GM23338 (cell line): Measurements from ENCODE around the gene CDC34. TPM values are rescaled to one million over a fixed set of nuclear protein-coding genes. Genes with fewer than 3 reads are reported as not detected.

ENCODE experiments used
- ATAC-seq: fragments of 200-7000 bp; cut with Tn5 transposase; 3 replicates; pipeline ENCODE4 v1.9.1; 2020
- DNase-seq: peaks from one replicate; pipeline ENCODE4 v3.0.0-alpha.2; 2015; ENCODE audit warnings: low spot score
- H2AFZ ChIP-seq: fragments of 200-600 bp; sonication (generic); 2 replicates; pipeline ENCODE4 v1.8.0; 2016; ENCODE audit warnings: antibody characterized with exemption, mild to moderate bottlenecking, moderate library complexity
- H3F3A ChIP-seq: fragments of 200-600 bp; sonication (generic); replicated peaks from 2 replicates; pipeline ENCODE4 v1.8.0; 2017; ENCODE audit warnings: antibody characterized with exemption, mixed run types, low read depth
- H3K27ac ChIP-seq: fragments of 200-600 bp; sonication (generic); 2 replicates; pipeline ENCODE4 v1.6.1; 2016; ENCODE audit warnings: low read depth
- H3K27me3 ChIP-seq: fragments of 200-600 bp; sonication (generic); 2 replicates; pipeline ENCODE4 v1.8.0; 2016; ENCODE audit warnings: mild to moderate bottlenecking, mixed run types, moderate library complexity; ENCODE audit not compliant: insufficient read depth
- H3K36me3 ChIP-seq: fragments of 200-600 bp; sonication (generic); 2 replicates; pipeline ENCODE4 v1.8.0; 2016; ENCODE audit warnings: mild to moderate bottlenecking; ENCODE audit not compliant: insufficient read depth
- H3K4me1 ChIP-seq: fragments of 200-600 bp; sonication (generic); 2 replicates; pipeline ENCODE4 v1.8.0; 2016; ENCODE audit warnings: mild to moderate bottlenecking, moderate library complexity; ENCODE audit not compliant: insufficient read depth
- H3K4me2 ChIP-seq: fragments of 200-600 bp; sonication (generic); 2 replicates; pipeline ENCODE4 v1.7.1; 2017; ENCODE audit warnings: mixed run types
- H3K4me3 ChIP-seq: fragments of 200-600 bp; sonication (generic); 2 replicates; pipeline ENCODE4 v1.6.1; 2016; ENCODE audit warnings: mixed run types
- H3K79me2 ChIP-seq: fragments of 200-600 bp; sonication (generic); replicated peaks from 2 replicates; pipeline ENCODE4 v1.8.0; 2017; ENCODE audit warnings: mild to moderate bottlenecking; ENCODE audit not compliant: insufficient read depth
- H3K9me2 ChIP-seq: fragments of 200-600 bp; sonication (generic); 2 replicates; pipeline ENCODE4 v1.8.0; 2017; ENCODE audit not compliant: insufficient read depth
- H4K20me1 ChIP-seq: fragments of 200-600 bp; sonication (generic); replicated peaks from 2 replicates; pipeline ENCODE4 v1.8.0; 2017; ENCODE audit warnings: mild to moderate bottlenecking; ENCODE audit not compliant: insufficient read depth
- H3K27ac Mint-ChIP-seq: 2 replicates; pipeline ENCODE4 v1.8.0; 2020; ENCODE audit warnings: inconsistent platforms, mild to moderate bottlenecking, moderate library complexity, mixed read lengths
- H3K27me3 Mint-ChIP-seq: 3 replicates; pipeline ENCODE4 v1.8.0; 2022; ENCODE audit warnings: low read depth, mild to moderate bottlenecking, moderate library complexity, mixed read lengths, inconsistent platforms; ENCODE audit not compliant: insufficient read depth, poor library complexity
- H3K36me3 Mint-ChIP-seq: 3 replicates; pipeline ENCODE4 v1.8.0; 2021; ENCODE audit warnings: low read depth, mild to moderate bottlenecking, inconsistent platforms, moderate library complexity, mixed read lengths
- H3K4me1 Mint-ChIP-seq: 3 replicates; pipeline ENCODE4 v1.8.0; 2020; ENCODE audit warnings: mild to moderate bottlenecking, inconsistent platforms, mixed read lengths
- H3K4me3 Mint-ChIP-seq: 3 replicates; pipeline ENCODE4 v1.8.0; 2021; ENCODE audit warnings: moderate library complexity, mild to moderate bottlenecking, inconsistent platforms, mixed read lengths
- H3K9me3 Mint-ChIP-seq: 3 replicates; pipeline ENCODE4 v1.8.0; 2020; ENCODE audit warnings: moderate library complexity, mild to moderate bottlenecking, inconsistent platforms, mixed read lengths
- ETS1 ChIP-seq: IDR thresholded peaks from 2 replicates; pipeline ENCODE4 v1.6.1; 2016; ENCODE audit warnings: antibody characterized with exemption
- EZH2 ChIP-seq: fragments of 200-600 bp; sonication (generic); IDR thresholded peaks from one replicate; pipeline ENCODE4 v1.8.0; 2017; ENCODE audit warnings: antibody characterized with exemption, mild to moderate bottlenecking, low read depth; ENCODE audit not compliant: unreplicated experiment
- EZH2phosphoT487 ChIP-seq: fragments of 200-600 bp; sonication (generic); IDR thresholded peaks from one replicate; pipeline ENCODE4 v1.8.1; 2018; ENCODE audit warnings: antibody characterized with exemption; ENCODE audit not compliant: unreplicated experiment
- NANOG ChIP-seq: IDR thresholded peaks from 2 replicates; pipeline ENCODE4 v1.6.1; 2016; ENCODE audit warnings: antibody characterized with exemption, borderline replicate concordance
- POLR2AphosphoS5 ChIP-seq: IDR thresholded peaks from 2 replicates; pipeline ENCODE4 v1.6.1; 2016; ENCODE audit warnings: antibody characterized with exemption, low read depth
- STAT1 ChIP-seq: IDR thresholded peaks from one replicate; pipeline ENCODE4 v1.6.1; 2016; ENCODE audit warnings: antibody characterized with exemption; ENCODE audit not compliant: unreplicated experiment
- ZNF114 ChIP-seq: fragments of 250-450 bp; sonication (Bioruptor Pico); IDR thresholded peaks from 2 replicates; pipeline ENCODE4 v1.5.0; 2020; ENCODE audit warnings: mild to moderate bottlenecking, moderate library complexity
- polyA plus RNA-seq: library from polyadenylated mRNA; unstranded; fragments of >200 nt; fragmentation: Nextera tagmentation; extraction: Ambion mirVana; gene quantifications from 2 replicates; pipeline ENCODE4 v1.2.1, GENCODE V29; 2016
- total RNA-seq: library from RNA; depleted of rRNA; stranded (reverse); fragments of >200 nt; shearing (Covaris generic); gene quantifications from 2 replicates; pipeline ENCODE4 v1.2.3, GENCODE V29; 2014
- TF ChIP-seq, protein P1 (sequence below), 2 experiments: fragments of 200-600 bp in 1 of 2; sonication (generic) in 1 of 2; conservative IDR thresholded peaks; 2 replicates each; pipeline versions ENCODE4 v1.5.1 to v1.6.1; 2016 to 2017; ENCODE audit warnings: antibody characterized with exemption in 2 of 2, low read depth in 2 of 2, mild to moderate bottlenecking in 2 of 2, moderate library complexity in 1 of 2

The CDC34 gene
- total and polyA plus RNA-seq, 2 experiments from 2014 or later: 114 to 148 TPM

- Mint-ChIP-seq H3K4me3 (no peak overlapping the region), H3K27me3 (peaks cover 8% of the 10 kb centered on the region), H3K9me3 (peaks cover 2% of the 10 kb centered on the region; the same call in 1 of the 3 replicates), H3K27ac (no peak overlapping the region), H3K36me3 (peaks cover 21% of the 10 kb centered on the region), H3K4me1 (peaks cover 3% of the 10 kb centered on the region)
- ATAC-seq (no peak), DNase-seq (no peak)
- no peaks in the 10 kb centered on the region; the same call in 1 of the 2 replicates for H3K4me1 ChIP-seq
- no peak overlapping the region for H3K27ac ChIP-seq
- H3K9me2 ChIP-seq: no peaks in the 10 kb centered on the region
- TF ChIP-seq STAT1 (no peak), ZNF114 (CRISPR knock-in tag) (no peak), EZH2 (no peak), NANOG (no peak)
- peaks cover 25% of the 10 kb centered on the region for H3K79me2 ChIP-seq
- no peak overlapping the region for H3K4me3 ChIP-seq
- H3K4me2 ChIP-seq: no peak overlapping the region
- H3K36me3 ChIP-seq: no peaks in the 10 kb centered on the region; the same call in 1 of the 2 replicates
- 0 out of 2 replicates have a peak, but pooled peaks cover 8% of the 10 kb centered on the region for H3F3A ChIP-seq
- H4K20me1 ChIP-seq: peaks cover 17% of the 10 kb centered on the region
- H3K27me3 ChIP-seq: no peaks in the 10 kb centered on the region
- H2AFZ ChIP-seq: no peak overlapping the region
Observed at GRCh38 chr19:536031-536880, 4.7 kb downstream of the CDC34 start.

- H3K4me1 ChIP-seq: no peaks in the 10 kb centered on the region; the same call in 1 of the 2 replicates
- peaks cover 2% of the 10 kb centered on the region; the same call in 1 of the 3 replicates for H3K9me3 Mint-ChIP-seq
- ATAC-seq (no peak), DNase-seq (no peak)
- peaks cover 3% of the 10 kb centered on the region for H3K4me1 Mint-ChIP-seq
- TF ChIP-seq EZH2phosphoT487 (no peak), POLR2AphosphoS5 (no peak), ZNF114 (CRISPR knock-in tag) (no peak), STAT1 (no peak), ETS1 (no peak)
- TF ChIP-seq, protein P1, sequence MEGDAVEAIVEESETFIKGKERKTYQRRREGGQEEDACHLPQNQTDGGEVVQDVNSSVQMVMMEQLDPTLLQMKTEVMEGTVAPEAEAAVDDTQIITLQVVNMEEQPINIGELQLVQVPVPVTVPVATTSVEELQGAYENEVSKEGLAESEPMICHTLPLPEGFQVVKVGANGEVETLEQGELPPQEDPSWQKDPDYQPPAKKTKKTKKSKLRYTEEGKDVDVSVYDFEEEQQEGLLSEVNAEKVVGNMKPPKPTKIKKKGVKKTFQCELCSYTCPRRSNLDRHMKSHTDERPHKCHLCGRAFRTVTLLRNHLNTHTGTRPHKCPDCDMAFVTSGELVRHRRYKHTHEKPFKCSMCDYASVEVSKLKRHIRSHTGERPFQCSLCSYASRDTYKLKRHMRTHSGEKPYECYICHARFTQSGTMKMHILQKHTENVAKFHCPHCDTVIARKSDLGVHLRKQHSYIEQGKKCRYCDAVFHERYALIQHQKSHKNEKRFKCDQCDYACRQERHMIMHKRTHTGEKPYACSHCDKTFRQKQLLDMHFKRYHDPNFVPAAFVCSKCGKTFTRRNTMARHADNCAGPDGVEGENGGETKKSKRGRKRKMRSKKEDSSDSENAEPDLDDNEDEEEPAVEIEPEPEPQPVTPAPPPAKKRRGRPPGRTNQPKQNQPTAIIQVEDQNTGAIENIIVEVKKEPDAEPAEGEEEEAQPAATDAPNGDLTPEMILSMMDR (conservative IDR thresholded peaks at IDR 0.05; ENCODE audit: low read depth in 2 of 2): no peak
- no peaks in the 10 kb centered on the region for H3K27me3 ChIP-seq
- no peaks in the 10 kb centered on the region; the same call in 1 of the 2 replicates for H3K36me3 ChIP-seq
- 0 out of 2 replicates have a peak, but pooled peaks cover 8% of the 10 kb centered on the region for H3F3A ChIP-seq
- H3K27me3 Mint-ChIP-seq: peaks cover 8% of the 10 kb centered on the region
- peaks cover 21% of the 10 kb centered on the region for H3K36me3 Mint-ChIP-seq
- H2AFZ ChIP-seq: no peak overlapping the region
- no peaks in the 10 kb centered on the region for H3K9me2 ChIP-seq
- H3K4me2 ChIP-seq: no peak overlapping the region
- peaks cover 17% of the 10 kb centered on the region for H4K20me1 ChIP-seq
- peaks cover 25% of the 10 kb centered on the region for H3K79me2 ChIP-seq
- H3K27ac Mint-ChIP-seq: no peak overlapping the region
- no peak overlapping the region for H3K4me3 ChIP-seq
- no peak overlapping the region for H3K4me3 Mint-ChIP-seq
- no peak overlapping the region for H3K27ac ChIP-seq
Observed at GRCh38 chr19:536881-537404, 5.4 kb downstream of the CDC34 start.
